Measurements from ENCODE around the gene R3HDM1.
A peak's percentile ranks its signal among the peaks of the same experiment; 100 is the strongest.
"Not testable (repeated sequence)": the region's sequence is repeated elsewhere in the genome, so short reads cannot be mapped to it uniquely, and the experiment has no call there.

R3HDM1 gene

DNA sequence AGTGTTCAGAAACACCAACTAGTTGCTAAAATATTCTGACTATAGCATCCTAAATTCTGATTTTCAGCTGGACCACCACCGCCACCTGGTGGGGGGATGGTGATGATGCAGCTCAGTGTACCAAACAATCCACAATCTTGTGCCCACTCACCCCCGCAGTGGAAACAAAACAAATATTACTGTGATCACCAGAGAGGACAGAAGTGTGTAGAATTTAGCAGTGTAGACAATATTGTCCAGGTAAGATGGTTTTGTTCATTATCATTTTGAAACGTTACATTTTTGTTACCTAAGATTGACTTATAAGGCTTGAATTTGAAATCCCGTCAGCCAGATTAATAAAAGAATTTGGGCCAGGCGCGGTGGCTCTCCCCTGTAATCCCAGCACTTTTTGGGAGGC lies 178.7 kb downstream of the R3HDM1 start:
- peak in 43 of 51 donors; percentile 2 to 78 (median 33) for DNase-seq

DNA sequence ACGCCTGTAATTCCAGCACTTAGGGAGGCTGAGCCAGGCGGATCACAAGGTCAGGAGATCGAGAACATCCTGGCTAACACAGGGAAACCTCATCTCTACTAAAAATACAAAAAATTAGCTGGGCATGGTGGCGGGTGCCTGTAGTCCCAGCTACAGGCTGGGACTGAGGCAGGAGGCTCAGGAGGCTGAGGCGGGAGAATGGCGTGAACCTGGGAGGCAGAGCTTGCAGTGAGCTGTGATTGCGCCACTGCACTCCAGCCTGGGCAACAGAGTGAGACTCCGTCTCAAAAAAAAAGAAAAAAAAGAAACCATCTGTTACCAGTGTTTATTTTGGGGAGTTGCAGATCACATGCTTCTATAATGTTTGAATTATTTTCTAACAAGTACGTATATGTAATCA lies 183.8 kb downstream of the R3HDM1 start:
- DNase-seq = not testable (repeated sequence)

DNA sequence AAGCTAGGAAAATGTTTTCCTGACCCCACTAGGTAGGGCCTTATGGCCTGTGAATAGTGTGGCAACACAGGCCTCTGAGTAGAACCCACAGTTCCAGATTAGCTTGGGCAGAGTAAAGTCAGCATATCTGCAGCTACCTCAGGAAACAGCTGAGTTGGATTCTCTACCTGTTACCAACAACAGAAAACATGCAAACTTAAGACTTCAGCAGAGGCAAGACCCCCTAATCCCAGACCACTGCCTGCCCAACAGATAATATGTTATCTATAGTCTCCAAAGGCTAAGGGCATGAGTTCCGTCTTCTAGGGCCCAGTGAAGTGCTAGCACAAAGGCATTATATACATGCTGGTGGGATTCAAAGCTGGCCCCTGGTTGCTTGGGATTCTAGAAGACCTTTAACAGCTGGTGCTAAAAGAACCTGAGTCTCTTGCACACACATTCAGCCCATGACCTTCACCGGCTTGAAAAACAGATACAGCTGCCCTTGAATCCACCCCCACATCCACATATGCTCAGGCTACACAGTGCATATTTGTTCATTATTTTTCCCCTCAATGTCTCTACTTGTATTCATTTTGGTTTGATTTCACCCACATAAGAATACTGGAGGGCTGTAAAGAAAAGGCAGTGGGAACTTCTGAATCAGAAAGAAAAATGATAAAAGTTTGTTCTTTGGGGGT lies 196.9 kb downstream of the R3HDM1 start:
- no peak for DNase-seq

DNA sequence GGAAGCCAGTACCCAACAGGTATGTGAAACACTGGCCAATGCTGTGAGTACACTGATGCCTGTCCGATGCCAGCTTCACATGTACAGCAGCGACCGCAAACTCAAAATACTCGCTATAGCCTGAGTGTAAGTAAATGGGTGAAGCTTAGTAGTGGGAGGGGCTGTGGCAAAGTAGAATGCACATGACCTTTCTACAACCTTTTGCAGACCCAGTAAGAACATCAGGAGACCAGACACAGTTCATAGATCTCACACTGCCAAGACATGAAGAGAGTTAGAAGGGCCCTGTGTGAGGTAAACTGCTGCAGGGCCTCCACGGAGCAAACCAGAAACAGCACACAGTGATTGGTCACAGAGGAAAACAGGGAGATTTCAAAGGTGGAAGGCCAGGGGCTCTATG lies 201.3 kb downstream of the R3HDM1 start:
- no peak for DNase-seq

DNA sequence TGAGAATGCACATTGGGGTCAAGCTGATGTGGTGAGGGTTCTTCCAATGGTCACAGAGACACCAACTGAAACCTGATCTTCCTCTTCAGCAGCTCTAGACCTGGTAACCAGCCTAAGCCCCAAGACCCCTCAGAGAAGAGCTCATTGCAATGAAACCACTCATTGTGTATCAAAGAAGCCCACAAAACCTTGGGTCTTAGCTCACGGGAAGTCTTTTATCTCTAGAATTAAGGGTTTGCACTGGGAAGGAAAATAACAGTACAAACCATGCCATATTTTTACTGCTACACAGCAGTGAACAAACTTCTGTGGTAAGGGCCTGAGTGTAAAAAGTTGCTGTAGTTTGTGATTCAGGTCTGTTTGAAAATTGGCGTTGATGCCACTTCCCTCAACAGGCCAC lies 201.8 kb downstream of the R3HDM1 start:
- no peak for DNase-seq

DNA sequence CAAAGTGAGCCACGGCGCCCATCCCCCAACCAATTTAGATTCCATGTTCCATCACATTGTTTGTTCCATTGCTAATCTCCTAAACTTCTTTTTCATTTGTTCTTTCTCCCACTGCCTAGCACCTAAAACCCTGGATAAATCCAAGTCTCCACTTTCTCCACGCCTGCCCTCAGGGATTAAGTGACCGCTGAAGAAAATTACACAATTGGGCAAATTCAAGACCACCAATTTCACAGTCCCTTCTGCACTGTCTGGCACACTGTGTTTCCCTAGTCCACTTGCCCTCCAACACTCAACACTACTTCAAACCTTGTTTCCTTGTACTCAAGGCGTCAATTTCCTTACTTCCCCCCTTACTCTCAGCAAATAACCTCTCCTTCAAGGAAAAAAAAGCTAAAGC lies 205.3 kb downstream of the R3HDM1 start:
- DNase-seq = no peak

DNA sequence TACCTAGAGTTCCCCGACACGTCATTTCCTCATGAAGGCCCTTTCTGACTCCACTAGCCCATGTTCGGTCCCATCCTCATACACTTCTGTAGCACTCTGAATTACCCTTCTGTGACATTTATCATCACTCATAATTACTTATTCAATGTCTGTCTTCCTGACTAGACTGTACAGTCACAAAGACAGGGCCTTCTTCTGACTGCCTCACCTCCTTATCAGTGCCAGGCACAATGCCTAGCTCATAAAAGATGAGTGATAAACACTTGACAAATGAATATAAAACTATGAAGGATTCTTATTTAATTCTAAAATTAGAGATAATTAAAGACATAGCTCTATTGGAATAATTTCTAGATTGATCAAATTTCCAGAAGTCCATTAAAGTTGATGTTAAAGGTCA lies 208.9 kb downstream of the R3HDM1 start:
- DNase-seq = no peak

DNA sequence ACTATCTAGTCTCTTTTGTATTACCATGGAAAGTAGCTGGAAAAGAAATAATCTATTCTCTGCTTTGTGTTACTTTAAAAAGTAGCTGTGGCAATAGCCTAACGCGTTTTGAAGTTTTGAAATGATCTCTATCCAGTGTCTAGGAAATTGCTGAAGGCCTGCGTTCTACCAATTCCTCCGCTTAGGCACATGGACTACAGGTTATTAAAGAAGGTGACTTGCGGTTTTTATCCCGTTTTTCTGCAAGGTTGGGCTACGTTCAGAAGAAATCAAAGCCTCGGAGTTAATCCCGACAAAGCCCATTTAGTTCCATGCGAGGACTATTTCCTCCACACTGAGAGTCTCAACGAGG lies 209.7 kb downstream of the R3HDM1 start:
- no peak for DNase-seq

DNA sequence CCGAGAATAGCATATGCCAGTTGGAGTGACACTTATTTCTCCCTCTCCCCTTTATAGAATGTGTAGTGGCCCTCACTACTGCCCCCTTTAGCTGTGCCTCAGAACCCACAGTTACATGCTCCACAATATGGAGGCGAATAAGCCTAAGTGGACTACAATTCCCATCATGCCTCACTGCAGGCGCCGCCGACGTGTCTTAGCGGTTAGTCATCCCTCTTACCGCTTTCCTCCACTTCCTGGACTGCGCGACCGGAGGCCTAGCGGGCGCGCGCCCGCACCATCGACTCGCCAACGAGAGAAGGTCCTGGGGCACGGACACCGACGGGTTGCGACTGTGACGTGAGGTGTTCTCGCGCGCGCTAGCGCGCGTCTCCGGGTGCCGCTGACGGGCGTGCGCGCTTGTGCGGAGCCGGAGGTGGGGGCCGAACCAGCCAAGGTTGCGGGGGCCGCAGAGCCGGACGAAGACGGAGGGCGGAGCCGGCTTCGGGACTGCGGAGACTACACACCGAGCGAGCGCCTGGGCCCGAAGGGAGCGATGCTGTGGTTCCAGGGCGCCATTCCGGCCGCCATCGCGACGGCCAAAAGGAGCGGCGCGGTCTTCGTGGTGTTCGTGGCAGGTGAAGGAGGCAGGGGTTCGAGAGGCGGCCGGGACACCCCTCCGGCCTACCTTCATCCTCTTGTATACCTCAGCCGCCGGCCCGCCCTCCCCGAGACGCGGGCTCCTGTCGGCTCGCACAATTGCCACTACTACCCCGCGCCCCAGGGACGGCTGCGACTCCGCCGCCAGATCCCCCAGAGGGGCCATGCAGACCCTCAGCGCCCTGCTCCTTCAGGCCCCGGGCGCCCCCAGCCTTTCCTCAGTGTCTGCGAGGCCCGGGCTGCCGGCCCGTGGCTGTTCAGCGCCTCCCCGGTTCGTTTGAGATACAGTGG lies 210.4 kb downstream of the R3HDM1 start, which contains the start of gene UBXN4:
UBXN4 (plus strand) TSS at position 461 of the 930 bp plus-strand sequence; CDS start at position 536, 75 bp downstream.
- peak; percentile 59 to 98 (median 95) for DNase-seq

DNA sequence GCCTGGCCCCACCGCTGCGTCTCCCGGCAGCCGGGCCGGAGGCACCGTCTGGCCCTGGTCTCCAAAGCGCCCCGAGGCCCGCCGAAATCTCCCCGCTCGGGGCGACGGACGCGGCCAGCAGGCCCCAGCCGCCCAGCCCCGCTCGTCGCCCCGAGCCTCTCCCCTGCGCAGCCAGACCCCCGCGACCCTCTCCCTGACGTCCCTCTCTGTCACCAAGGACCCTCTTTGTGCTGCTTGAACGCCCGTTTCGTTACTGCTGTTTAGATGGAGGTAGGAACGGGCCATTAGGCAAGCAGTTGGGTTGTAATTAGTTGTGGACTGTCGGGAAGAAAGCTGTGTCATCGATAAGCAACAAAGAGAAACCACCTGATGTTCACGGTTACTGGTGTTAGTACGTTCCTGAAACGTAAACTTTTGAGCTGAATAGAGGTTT lies 211.1 kb downstream of the R3HDM1 start:
- peak in 24 of 51 donors; percentile 14 to 67 (median 39) for DNase-seq

DNA sequence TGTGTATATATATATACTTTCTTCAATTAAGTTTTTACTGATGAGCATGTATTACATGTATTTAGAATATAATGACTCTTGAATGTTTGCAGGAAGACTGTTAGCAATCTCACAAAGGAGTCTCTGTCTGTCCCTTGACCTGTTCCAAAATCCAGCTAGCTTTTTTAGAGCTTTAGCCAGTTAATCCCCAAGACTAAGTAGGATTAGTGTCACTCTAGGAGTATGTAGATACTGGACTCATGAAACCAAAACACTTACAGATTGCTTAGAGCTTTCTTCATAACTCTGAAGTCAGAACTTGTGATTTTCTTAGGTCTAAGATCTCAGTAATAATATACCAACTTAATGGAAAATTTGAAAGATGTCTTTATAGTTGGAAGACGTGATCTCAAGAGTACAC lies 212.6 kb downstream of the R3HDM1 start:
- DNase-seq = no peak

DNA sequence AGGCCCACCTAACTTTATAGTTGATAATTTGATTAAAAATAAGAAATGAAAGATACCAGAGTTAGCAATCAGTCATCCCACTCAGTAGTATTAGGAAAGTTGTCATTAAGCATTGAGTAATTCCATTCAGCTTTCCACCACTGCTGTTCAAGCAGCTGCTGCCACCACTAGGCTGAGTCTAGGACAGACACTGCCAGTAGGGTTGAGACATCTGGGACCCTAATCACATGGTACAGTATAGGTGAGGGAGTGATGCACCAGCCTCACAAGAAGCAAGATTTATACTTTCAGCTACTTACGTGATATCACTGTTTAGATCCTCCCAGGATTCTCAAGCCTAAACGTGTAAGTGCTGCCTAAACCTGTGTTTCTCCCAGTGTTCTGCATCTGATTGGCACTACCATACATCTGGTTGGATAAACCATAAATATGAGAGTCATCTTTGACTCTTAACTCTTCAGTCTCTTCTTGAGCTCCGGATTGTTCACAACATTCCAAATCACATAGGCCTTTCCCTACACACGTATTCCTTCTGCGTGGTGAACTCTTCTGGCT lies 213.6 kb downstream of the R3HDM1 start:
- DNase-seq = no peak

DNA sequence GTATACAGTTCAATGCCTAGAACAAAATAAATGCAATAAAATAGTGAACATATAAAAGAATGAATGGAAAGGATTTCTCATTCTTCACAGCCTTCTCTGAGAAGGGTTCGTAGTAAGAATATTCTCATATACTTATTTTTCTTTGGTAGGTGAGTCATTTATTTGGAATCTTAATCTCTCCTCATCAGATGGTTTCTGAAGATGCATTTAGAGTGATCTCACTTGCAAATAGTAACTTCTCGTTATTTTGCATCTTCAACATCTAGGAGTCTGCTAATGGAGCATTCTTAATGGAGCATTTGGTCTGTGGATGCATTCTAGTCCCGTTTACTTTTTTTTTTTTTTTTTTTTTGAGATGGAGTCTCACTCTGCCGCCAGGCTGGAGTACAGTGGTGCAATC lies 214.3 kb downstream of the R3HDM1 start:
- no peak for DNase-seq

DNA sequence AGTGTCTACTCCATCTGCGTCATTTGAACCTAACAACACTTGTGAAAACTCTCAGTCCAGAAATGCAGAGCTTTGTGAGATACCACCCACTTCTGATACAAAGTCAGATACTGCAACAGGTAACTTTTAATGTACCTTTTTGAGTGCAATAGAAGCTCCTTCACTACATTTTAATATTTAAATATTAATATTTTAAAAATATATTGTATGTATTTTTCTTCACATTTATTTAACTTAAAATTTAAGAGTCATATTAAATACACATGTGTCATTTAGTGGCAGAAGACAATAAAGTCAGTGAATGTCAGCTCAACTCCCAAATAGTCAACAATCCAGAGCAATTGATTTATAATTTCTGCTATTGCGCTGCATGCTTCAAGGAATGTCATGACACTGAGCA lies 224.3 kb downstream of the R3HDM1 start:
- no peak for DNase-seq

DNA sequence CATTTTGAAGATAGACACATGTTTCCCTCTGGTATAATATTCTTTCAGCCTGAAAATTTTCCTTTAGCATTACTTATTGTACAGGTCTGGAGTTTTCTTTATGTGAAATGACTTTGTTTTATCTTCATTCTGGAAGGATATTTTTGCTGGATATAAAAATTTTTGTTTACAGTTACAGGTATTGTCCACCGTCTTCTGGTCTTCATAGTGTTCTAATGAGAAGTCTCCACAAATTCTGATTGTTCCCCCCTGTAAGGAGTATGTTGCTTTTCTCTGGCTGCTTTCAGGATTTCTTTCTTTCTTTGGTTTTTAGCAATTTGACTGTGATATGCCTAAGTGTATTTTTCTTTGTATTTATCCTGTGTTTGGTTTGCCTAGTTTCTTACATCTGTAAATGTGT lies 225.4 kb downstream of the R3HDM1 start:
- DNase-seq = no peak

DNA sequence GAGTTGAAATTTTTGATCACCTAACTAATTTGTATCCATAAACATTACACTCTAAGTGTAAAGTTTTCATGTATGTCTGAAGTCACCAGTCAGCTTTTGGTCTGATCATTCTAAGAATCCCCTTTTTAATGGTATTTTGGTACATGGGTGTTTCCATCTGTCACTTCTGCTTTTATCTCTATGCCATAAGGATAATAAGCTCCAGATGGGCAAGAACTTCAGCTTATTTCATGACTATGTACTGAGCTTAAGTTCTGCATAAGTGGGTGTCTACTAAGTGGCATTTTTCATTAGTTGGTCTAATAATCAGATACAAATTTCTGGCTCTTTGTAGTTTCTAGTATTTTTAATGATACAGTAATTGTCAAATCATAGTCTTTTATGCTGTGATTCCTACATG lies 230.7 kb downstream of the R3HDM1 start:
- DNase-seq = no peak

DNA sequence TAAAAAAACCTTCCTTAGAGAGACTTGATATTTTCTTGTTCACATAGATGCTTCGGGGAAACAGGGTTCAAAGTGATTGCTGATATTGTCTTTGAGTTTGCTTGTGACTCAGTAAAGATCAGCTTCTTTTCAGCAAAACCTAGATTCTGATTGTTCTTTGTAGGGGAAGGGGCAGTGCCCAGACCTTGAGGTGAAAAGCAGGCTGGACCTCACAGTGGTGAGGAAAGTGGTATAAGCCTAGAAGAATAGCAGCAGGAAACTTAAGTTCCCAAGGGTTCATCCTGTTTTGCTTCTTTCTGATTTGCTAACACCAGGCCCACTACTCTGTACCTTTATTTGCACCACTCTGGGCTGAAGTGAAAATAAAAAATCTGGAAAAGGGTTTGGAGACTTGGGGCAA lies 231.2 kb downstream of the R3HDM1 start:
- DNase-seq = no peak

DNA sequence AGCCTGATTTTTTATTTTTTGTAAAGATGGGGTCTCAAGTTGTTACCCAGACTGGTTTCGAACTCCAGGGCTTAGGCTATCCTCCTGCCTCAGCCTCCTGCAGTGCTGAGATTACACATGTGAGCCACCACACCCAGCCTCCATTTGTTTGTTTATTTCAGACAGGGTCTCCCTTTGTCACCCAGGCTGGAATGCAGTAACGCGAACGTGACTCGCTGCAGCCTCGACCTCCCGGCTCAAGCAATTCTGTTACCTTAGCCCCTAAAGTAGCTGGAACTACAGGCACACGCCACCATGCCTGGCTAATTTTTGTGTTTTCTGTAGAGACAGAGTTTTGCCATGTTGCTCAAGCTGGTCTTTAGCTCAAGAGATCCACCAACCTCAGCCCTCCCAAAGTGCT lies 237.6 kb downstream of the R3HDM1 start:
- DNase-seq = no peak

DNA sequence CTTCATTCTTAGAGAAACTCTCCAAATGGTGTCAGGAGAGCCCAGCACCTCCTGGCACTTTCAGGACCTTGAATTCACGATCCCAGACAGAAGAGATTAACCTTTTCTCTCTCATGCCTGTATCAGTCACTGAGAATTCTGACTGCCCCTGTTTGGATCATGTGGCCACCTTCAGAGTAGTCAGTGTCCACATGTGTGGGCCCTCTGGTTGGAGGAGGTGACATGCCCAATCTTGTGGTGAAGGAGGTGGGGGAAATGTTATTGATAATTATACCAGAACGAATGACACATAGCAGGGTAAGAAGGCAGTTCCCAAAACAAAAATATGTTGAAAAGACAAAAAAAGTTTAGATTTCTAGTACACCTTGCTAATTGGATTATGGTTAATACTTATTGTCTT lies 242.0 kb downstream of the R3HDM1 start:
- DNase-seq = no peak

DNA sequence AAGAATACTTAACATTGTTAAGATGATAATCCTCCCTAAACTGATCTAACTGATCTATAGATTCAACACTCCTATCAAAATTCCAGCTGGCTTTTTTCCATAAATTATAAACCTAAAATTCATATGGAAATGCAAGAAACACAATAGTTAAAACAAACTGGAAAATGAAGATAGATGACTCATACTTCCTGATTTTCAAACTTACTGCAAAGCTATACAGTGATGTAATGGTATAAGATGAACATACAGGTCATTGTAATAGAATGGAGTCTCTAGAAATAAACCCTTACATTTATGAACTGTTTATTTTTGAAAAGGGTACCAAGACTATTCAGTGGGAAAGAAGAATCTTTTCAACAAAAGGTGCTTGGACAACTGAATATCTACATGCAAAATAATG lies 242.6 kb downstream of the R3HDM1 start:
- DNase-seq = no peak

All from hypothalamus (tissue), 51 donors.